NCI-H2196 treated with DMSO at 0.1 percent for 48 hours (cell line): ENCODE measurements around the gene ESPNL.
A peak's percentile ranks its signal among the peaks of the same experiment; 100 is the strongest.
"Not testable (repeated sequence)": the region's sequence is repeated elsewhere in the genome, so short reads cannot be mapped to it uniquely, and the experiment has no call there.

Experiments used
- DNase-seq: peaks from one replicate; lab custom pipeline; 2025; ENCODE audit not compliant: unreplicated experiment; lab: John Stamatoyannopoulos, UW

ESPNL gene

DNA sequence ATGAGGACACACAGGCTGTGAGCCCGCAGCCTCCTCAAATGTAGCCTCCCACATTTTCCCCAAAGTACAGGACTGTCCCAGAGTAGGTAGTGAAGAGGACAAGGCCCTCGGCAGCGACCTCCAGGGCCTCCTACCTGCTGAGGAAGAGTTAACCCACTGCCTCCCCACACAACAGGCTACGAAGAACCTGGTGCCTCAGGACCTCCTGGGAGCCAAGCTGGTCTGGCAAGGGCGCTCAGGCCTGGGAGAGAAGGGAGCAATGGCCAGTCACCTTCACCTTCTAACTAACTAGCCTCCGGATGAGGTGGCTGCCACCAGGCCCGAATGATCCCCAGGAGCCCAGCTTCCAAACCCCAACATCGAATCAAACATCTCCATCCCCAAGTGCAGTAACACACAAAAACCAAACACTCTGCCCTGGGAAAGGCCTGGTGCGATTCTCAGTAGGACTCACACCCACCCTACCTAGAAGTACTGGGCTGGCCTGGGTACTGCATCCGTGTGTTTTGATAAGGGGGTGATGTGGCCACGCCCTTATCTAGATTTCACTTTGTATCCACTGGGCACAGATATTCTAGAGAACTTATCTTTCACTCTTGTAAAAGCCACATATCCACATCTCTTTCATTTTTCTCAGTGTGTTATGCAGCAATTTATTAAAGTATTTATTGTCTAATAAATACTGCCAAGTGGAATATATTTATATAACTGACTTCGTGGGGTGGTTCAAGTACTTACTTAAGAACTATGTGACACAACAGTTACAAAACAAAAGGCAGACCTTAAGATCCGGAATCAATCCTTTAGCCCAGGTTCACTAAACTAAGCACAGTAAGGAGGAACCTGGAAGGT, 68.3 kb downstream of the ESPNL start:
- DNase-seq, result no peak

DNA sequence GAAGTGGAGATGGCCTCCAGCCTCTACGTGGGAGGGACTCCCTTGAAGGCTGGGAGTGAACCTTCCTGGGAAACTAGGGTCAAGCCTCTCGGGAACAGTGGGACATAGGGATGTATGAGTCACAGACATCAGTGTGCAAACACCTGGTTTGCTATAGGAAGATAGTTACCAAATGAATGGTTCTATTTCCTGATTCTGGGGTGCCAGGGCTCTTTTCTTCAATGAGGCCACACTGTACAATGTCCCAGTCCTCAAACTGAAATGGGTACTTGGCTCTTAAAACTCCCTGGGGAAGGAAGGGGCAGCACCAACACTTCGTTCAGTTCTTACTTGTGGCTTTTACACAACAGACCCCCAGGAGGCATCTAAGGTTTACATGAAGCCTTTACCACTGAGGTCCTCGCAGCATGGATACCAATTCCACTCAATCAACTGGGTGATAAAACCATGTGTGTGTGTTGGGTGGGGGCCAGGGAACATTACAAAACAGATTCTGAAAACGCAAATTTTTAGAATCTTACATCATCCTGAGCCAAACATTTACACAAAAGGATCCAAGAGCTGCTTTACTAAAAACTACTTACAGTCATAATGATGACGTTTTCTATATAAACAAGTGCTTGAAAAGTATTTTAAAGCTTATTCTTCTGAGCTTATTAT, 69.0 kb downstream of the ESPNL start:
- DNase-seq, result no peak

GRCh38 chr2:238169708-238170251, 69.6 kb downstream of the ESPNL start:
- DNase-seq, result no peak

DNA sequence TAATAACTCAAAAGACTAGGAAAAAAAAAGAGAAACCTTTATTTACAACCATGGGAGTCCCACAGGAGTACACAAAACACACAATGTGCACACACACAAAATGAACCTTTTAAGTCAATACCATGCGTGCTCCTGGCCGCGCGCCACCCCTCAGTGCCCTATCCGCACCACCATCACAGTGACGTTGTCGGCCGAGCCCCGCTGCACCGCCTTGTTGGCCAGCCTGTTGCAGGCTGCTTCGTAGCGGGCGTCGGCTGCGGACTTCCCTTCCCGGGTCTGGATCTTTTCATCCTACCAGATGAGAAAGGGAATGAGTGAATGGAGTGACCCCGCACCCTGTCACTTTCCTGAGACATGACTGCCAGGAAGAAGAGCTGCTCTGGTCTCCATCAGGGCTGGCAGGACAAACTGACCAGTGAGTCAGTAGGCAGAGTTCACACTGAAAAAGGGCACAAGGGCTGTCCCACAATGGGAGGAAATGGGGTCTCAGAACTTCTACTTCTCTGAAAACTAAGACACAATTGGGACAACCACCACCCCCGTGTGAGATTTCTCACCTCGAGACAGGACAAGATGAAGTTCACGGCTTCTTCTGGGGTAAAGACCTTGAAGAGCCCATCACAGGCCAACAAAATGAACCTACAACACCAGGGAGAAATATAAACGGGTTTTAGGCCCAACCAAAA, 70.4 kb downstream of the ESPNL start:
- no peak for DNase-seq

GRCh38 chr2:238171072-238171431, 70.9 kb downstream of the ESPNL start:
- DNase-seq, result not testable (repeated sequence)

DNA sequence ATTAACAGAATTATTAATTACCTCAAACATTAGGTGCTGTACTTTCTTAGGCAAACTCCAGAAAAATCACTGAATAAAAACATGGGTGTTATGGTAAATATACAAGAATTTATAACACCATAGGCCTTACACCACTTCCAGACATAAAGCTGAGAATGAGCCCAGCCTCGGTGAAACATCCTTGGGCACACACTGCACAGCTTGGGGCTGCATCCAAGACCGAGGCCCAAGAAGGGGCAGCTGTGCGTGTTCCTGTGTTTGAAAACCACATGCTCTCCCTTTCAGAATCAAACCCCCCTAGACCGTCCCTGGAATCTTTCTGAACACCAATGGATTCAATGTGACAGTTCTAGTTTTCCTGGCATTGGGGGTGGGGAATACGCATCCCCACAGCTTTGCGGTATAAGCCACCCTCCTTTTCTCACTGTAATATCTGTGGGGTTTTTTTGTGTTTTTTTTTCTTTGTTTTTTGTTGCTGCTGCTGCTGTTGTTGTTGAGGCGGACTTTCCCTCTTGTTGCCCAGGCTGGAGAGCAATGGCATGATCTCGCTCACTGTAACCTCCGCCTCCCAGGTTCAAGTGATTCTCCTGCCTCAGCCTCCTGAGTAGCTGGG, 71.5 kb downstream of the ESPNL start:
- DNase-seq, result no peak

DNA sequence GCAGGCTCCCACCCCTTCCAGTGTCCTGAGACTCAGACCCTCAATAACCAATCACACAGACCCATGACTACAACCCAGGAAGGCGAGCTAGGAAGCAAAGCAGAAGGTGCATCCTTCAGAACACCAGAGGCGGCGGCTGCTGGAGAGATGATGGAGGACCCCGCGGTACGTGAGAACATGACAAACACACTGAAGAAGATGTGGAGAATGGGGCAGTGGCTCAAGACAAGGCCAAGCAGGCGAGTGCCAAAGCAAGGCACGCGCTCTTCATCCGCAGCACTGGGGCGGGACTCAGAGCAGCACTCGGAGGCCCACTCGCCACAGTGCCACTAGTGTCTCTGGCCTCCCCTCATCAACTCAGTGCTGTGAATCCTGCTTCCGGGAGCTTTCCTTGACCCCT, 72.3 kb downstream of the ESPNL start:
- no peak for DNase-seq

DNA sequence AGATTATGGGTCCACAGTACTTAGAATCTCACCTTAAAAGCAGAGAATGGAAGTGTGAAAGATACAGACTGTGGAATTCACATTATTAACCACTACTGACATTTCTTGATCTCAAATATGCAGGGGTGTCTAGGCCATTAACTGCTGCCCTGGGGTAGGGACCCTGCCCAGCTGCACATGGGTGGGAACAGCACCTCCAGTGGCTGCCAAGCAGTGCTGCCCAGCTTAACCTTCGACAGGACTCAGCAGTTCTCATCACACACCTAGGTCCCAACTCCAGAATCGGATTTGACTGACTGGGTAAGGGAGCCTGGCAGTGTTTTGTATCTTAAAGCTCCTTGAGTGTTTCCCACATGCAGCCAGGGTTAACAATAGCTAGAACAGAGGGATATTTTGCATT, 73.6 kb downstream of the ESPNL start:
- DNase-seq, result no peak

- DNase-seq, result no peak
These were observed 74.2 kb downstream of the ESPNL start for GRCh38 chr2:238174291-238174690.

DNA sequence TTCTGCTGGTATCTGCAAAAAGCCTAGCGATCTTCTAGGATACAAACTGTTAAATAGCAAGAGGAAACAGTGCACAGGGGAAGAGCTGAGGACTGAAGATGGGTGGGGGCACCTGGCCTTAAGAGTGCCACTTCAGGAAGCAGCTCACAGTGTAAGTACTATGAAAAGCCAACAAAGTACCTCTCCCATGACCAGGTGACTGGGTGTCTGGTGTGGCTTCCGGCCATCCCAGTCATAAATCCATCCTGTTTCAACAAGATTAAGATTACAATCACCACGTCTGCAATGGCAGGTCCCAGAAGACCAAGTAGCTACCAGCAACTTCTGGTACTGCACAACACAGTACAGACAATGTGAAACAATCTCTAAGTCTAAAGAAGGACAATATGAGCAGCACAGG, 74.6 kb downstream of the ESPNL start:
- peak; percentile 38 for DNase-seq

DNA sequence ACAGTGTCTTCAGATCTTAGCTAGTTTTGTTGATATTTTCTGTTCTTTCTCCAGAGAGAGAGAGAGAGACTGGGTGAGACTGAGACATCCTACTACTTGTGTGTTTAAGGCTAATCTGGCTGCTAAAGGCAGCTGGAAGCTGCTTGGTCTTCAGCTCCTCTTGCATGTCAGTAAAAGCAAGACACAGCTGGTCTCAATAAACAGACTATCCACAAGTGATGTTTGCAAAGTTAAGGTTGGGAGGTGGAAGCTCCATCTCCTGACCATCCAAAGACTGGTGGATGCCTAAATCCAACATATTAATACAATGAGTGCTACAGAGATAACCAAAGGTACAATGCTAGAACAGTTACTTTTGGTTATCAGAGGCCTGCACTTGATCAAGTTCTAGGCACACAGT, 76.5 kb downstream of the ESPNL start:
- no peak for DNase-seq

- DNase-seq, result no peak
These were observed 80.4 kb downstream of the ESPNL start for GRCh38 chr2:238180554-238180953.

DNA sequence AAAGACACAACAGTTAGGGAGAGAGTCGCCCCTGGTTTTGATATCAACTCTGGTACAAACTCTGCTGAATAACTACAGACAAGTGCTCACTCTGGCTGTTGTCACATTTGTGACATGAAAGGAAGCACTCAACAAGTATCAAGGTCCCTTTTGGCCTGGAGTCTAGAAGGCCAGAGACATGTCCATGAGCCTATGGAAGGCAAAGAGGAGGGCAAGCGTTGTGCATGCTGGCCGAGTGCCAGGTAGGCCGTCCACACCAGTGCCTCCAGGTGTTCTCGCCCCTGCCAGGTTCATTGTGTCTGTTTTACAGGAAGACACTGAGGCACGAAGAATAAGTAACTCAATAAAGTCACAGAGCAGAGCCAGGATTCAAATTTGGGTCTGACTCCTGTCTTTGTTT, 82.2 kb downstream of the ESPNL start:
- no peak for DNase-seq
